WTC11 (cell line): ENCODE results near the gene GNA14. TPM values are rescaled to one million over a fixed set of nuclear protein-coding genes. Genes with fewer than 3 reads are reported as not detected.

ENCODE experiments used
- ATAC-seq: fragments of 200-7000 bp; cut with Tn5 transposase; 2 replicates; pipeline ENCODE4 v1.10.0; 2021; ENCODE audit warnings: mild to moderate bottlenecking, moderate library complexity
- CTCF ChIA-PET: fragments of 300-600 bp; sonication (Branson Sonifier 250); formaldehyde crosslinking; loops from one replicate; lab custom pipeline; 2021; ENCODE audit warnings: antibody characterized with exemption; lab: Charles Lee
- POLR2A ChIA-PET: fragments of 350-600 bp; sonication (Branson Sonifier 250); formaldehyde crosslinking; loops from one replicate; lab custom pipeline; 2021; ENCODE audit warnings: antibody characterized with exemption; lab: Charles Lee
- DNase-seq: peaks from one replicate; pipeline ENCODE4 v3.0.0; 2021; ENCODE audit warnings: low spot score
- H3K27ac Mint-ChIP-seq: 2 replicates; pipeline ENCODE4 v1.8.0; 2021; ENCODE audit warnings: mixed read lengths
- H3K27me3 Mint-ChIP-seq: 2 replicates; pipeline ENCODE4 v1.8.0; 2021; ENCODE audit warnings: low read depth, mild to moderate bottlenecking, moderate library complexity, mixed read lengths
- H3K36me3 Mint-ChIP-seq: 2 replicates; pipeline ENCODE4 v1.8.0; 2021; ENCODE audit warnings: mixed read lengths
- H3K4me1 Mint-ChIP-seq: 2 replicates; pipeline ENCODE4 v1.8.0; 2022; ENCODE audit warnings: mixed read lengths
- H3K4me3 Mint-ChIP-seq: 2 replicates; pipeline ENCODE4 v1.8.0; 2021; ENCODE audit warnings: mild to moderate bottlenecking, moderate library complexity, mixed read lengths
- H3K9me3 Mint-ChIP-seq: 2 replicates; pipeline ENCODE4 v1.8.0; 2021; ENCODE audit warnings: mixed read lengths
- ATF1 ChIP-seq: sonication (generic); formaldehyde crosslinking; IDR thresholded peaks from 2 replicates; pipeline ENCODE4 v1.8.1; 2023; ENCODE audit warnings: mild to moderate bottlenecking, moderate library complexity, missing genetic modification reagents
- CBFB ChIP-seq: sonication (generic); formaldehyde crosslinking; IDR thresholded peaks from 2 replicates; pipeline ENCODE4 v1.8.1; 2022; ENCODE audit warnings: mild to moderate bottlenecking, low read depth, missing genetic modification reagents
- CREM ChIP-seq: sonication (generic); formaldehyde crosslinking; IDR thresholded peaks from 2 replicates; pipeline ENCODE4 v1.8.1; 2022; ENCODE audit warnings: mild to moderate bottlenecking, missing genetic modification reagents, moderate library complexity
- E2F5 ChIP-seq: sonication (generic); formaldehyde crosslinking; IDR thresholded peaks from 2 replicates; pipeline ENCODE4 v1.8.1; 2022; ENCODE audit warnings: mild to moderate bottlenecking, moderate library complexity, missing genetic modification reagents
- ERG ChIP-seq: fragments of 250-450 bp; sonication (Bioruptor Pico); IDR thresholded peaks from 2 replicates; pipeline ENCODE4 v1.8.0; 2021; ENCODE audit warnings: mild to moderate bottlenecking
- FOXK1 ChIP-seq: sonication (generic); formaldehyde crosslinking; IDR thresholded peaks from 2 replicates; pipeline ENCODE4 v1.8.0; 2022; ENCODE audit warnings: mild to moderate bottlenecking, moderate library complexity, missing genetic modification reagents
- GABPB1 ChIP-seq: sonication (generic); formaldehyde crosslinking; IDR thresholded peaks from 2 replicates; pipeline ENCODE4 v1.8.1; 2023; ENCODE audit warnings: mild to moderate bottlenecking, missing genetic modification reagents
- GRHL2 ChIP-seq: fragments of 250-450 bp; sonication (Bioruptor Pico); IDR thresholded peaks from 2 replicates; pipeline ENCODE4 v1.8.0; 2022; ENCODE audit warnings: mild to moderate bottlenecking, moderate library complexity; ENCODE audit not compliant: insufficient replicate concordance, severe bottlenecking
- GTF2I ChIP-seq: fragments of 250-450 bp; sonication (Bioruptor Pico); conservative IDR thresholded peaks from 2 replicates; pipeline ENCODE4 v1.4.0; 2021; ENCODE audit warnings: mild to moderate bottlenecking
- HMGA2 ChIP-seq: fragments of 250-450 bp; sonication (Bioruptor Pico); IDR thresholded peaks from 2 replicates; pipeline ENCODE4 v1.4.0; 2021; ENCODE audit warnings: mild to moderate bottlenecking, moderate library complexity
- HMGXB4 ChIP-seq: sonication (generic); formaldehyde crosslinking; IDR thresholded peaks from 2 replicates; pipeline ENCODE4 v1.8.1; 2023; ENCODE audit warnings: mild to moderate bottlenecking, moderate library complexity, missing genetic modification reagents
- JAZF1 ChIP-seq: fragments of 250-450 bp; sonication (Bioruptor Pico); IDR thresholded peaks from 2 replicates; pipeline ENCODE4 v1.9.0; 2021; ENCODE audit warnings: moderate library complexity, mild to moderate bottlenecking, inconsistent platforms
- NR2C2 ChIP-seq: sonication (generic); formaldehyde crosslinking; IDR thresholded peaks from 2 replicates; pipeline ENCODE4 v1.8.0; 2022; ENCODE audit warnings: mild to moderate bottlenecking, missing genetic modification reagents
- NR3C1 ChIP-seq: sonication (generic); formaldehyde crosslinking; conservative IDR thresholded peaks from 2 replicates; pipeline ENCODE4 v1.8.1; 2023; ENCODE audit warnings: low read depth, mild to moderate bottlenecking, missing genetic modification reagents
- PRRX2 ChIP-seq: fragments of 250-450 bp; sonication (Bioruptor Pico); IDR thresholded peaks from 2 replicates; pipeline ENCODE4 v1.8.0; 2021; ENCODE audit warnings: mild to moderate bottlenecking
- RELA ChIP-seq: sonication (generic); formaldehyde crosslinking; IDR thresholded peaks from 2 replicates; pipeline ENCODE4 v1.8.1; 2022; ENCODE audit warnings: missing genetic modification reagents, mild to moderate bottlenecking, borderline replicate concordance
- USF1 ChIP-seq: sonication (generic); formaldehyde crosslinking; IDR thresholded peaks from 2 replicates; pipeline ENCODE4 v1.8.0; 2022; ENCODE audit warnings: mild to moderate bottlenecking, missing genetic modification reagents
- ZBTB43 ChIP-seq: sonication (generic); formaldehyde crosslinking; IDR thresholded peaks from 2 replicates; pipeline ENCODE4 v1.8.1; 2023; ENCODE audit warnings: mild to moderate bottlenecking, missing genetic modification reagents
- ZNF423 ChIP-seq: fragments of 250-450 bp; sonication (Bioruptor Pico); IDR thresholded peaks from 2 replicates; pipeline ENCODE4 v2.1.2; 2022; ENCODE audit warnings: mild to moderate bottlenecking, moderate library complexity
- ZNF425 ChIP-seq: fragments of 250-450 bp; sonication (Bioruptor Pico); conservative IDR thresholded peaks from 2 replicates; pipeline ENCODE4 v1.9.0; 2021; ENCODE audit warnings: mild to moderate bottlenecking
- ZNF532 ChIP-seq: fragments of 250-450 bp; sonication (Bioruptor Pico); IDR thresholded peaks from 2 replicates; pipeline ENCODE4 v1.9.0; 2021; ENCODE audit warnings: mild to moderate bottlenecking, borderline replicate concordance
- ZNF671 ChIP-seq: fragments of 250-450 bp; sonication (Bioruptor Pico); IDR thresholded peaks from 2 replicates; pipeline ENCODE4 v1.8.0; 2021; ENCODE audit warnings: mild to moderate bottlenecking
- ZSCAN18 ChIP-seq: fragments of 250-450 bp; sonication (Bioruptor Pico); IDR thresholded peaks from 2 replicates; pipeline ENCODE4 v2.1.2; 2022; ENCODE audit warnings: mild to moderate bottlenecking, moderate library complexity
- total RNA-seq: library from RNA; stranded (reverse); gene quantifications from 3 replicates; pipeline ENCODE4 v1.2.3, GENCODE V29; 2021

Gene GNA14
- total RNA-seq, 1 experiment from 2014 or later, result 26.7 TPM

GRCh38 chr9:77677957-77678535 is 29.9 kb upstream of the GNA14 start:
- TF ChIP-seq JAZF1 (CRISPR knock-in tag) (no peak), NR3C1 (CRISPR knock-in tag) (no peak), GABPB1 (CRISPR knock-in tag) (no peak), NR2C2 (CRISPR knock-in tag) (no peak), ZSCAN18 (CRISPR knock-in tag) (no peak), PRRX2 (CRISPR knock-in tag) (no peak), USF1 (no peak), ZNF425 (CRISPR knock-in tag) (no peak), E2F5 (no peak), ZNF671 (CRISPR knock-in tag) (no peak), CREM (CRISPR knock-in tag) (no peak), ZBTB43 (CRISPR knock-in tag) (no peak), RELA (no peak), ERG (CRISPR knock-in tag) (no peak), ZNF423 (no peak), FOXK1 (no peak)
- TF ChIP-seq, all 79 proteins: peak for 0

GRCh38 chr9:77677397-77677796 is 29.3 kb upstream of the GNA14 start:
- Mint-ChIP-seq H3K36me3 (no peaks in the 10 kb centered on the region), H3K27ac (no peak overlapping the region), H3K4me3 (no peak overlapping the region), H3K4me1 (no peaks in the 10 kb centered on the region), H3K9me3 (no peaks in the 10 kb centered on the region), H3K27me3 (no peaks in the 10 kb centered on the region)
- no peak for DNase-seq
- ChIA-PET CTCF (no interaction called here), POLR2A (interaction anchor here (0.6 kb wide), 1 partner anchor 508 kb away, joined by 7 read pairs; no protein-coding TSS in a partner anchor)
- ATAC-seq, result no peak
- TF ChIP-seq CBFB, result no peak
- no peak for TF ChIP-seq GRHL2 (CRISPR knock-in tag)
- no peak for TF ChIP-seq GTF2I (CRISPR knock-in tag)
- no peak for TF ChIP-seq HMGXB4
- TF ChIP-seq HMGA2 (CRISPR knock-in tag), result no peak
- TF ChIP-seq ZNF532 (CRISPR knock-in tag), result no peak
- TF ChIP-seq ATF1 (CRISPR knock-in tag), result no peak

More at GRCh38 chr9:77677957-77678535, 29.9 kb upstream of the GNA14 start:
- no peaks in the 10 kb centered on the region for H3K4me1 Mint-ChIP-seq
- no peak overlapping the region for H3K27ac Mint-ChIP-seq
- no peaks in the 10 kb centered on the region for H3K27me3 Mint-ChIP-seq
- CTCF ChIA-PET, result no interaction called here
- ATAC-seq (no peak), DNase-seq (no peak)
- peaks cover 3% of the 10 kb centered on the region; the same call in 1 of the 2 replicates for H3K36me3 Mint-ChIP-seq
- no peak overlapping the region for H3K4me3 Mint-ChIP-seq
- peaks cover 3% of the 10 kb centered on the region; the same call in 1 of the 2 replicates for H3K9me3 Mint-ChIP-seq
- POLR2A ChIA-PET, result interaction anchor here (0.6 kb wide), 1 partner anchor 508 kb away, joined by 7 read pairs; no protein-coding TSS in a partner anchor
